Natural killer cell treated with Interleukin-12 subunit alpha and Interleukin-12 subunit beta and Interleukin-15 and Interleukin-18, amount 100 ng/mL, for 72 hours (primary cell): ENCODE data around the gene ERN2. TPM values are rescaled to one million over a fixed set of nuclear protein-coding genes. Genes with fewer than 3 reads are reported as not detected.
"Not testable (repeated sequence)": the region's sequence is repeated elsewhere in the genome, so short reads cannot be mapped to it uniquely, and the experiment has no call there.

Source experiments
- ATAC-seq, 2 donors: fragments of 150-1000 bp; cut with Tn5 transposase in 1 of 2; sonication (Bioruptor Pico), chemical (Tn5 transposase) in 1 of 2; 2 replicates each; pipeline ENCODE4 v1.10.0; 2021
- DNase-seq: peaks from one replicate; pipeline ENCODE4 v3.0.0; 2022; ENCODE audit warnings: low spot score
- H3K27ac Mint-ChIP-seq, 2 donors: 1 replicate in 1 of 2; 2 replicates in 1 of 2; pipeline ENCODE4 v1.8.0; 2022; ENCODE audit warnings: mixed read lengths in 2 of 2, mild to moderate bottlenecking in 1 of 2, moderate library complexity in 1 of 2
- H3K27me3 Mint-ChIP-seq, 2 donors: 1 replicate in 1 of 2; 2 replicates in 1 of 2; pipeline ENCODE4 v1.8.0; 2022; ENCODE audit warnings: mixed read lengths in 2 of 2
- H3K36me3 Mint-ChIP-seq: one replicate; pipeline ENCODE4 v1.8.0; 2022; ENCODE audit warnings: mixed read lengths
- H3K4me1 Mint-ChIP-seq, 2 donors: 1 replicate in 1 of 2; 2 replicates in 1 of 2; pipeline ENCODE4 v1.8.0; 2022; ENCODE audit warnings: low read depth in 2 of 2, mixed read lengths in 2 of 2, mild to moderate bottlenecking in 1 of 2
- H3K4me3 Mint-ChIP-seq: one replicate; pipeline ENCODE4 v1.8.0; 2022; ENCODE audit warnings: mixed read lengths
- H3K9me3 Mint-ChIP-seq: 2 replicates; pipeline ENCODE4 v1.8.0; 2022; ENCODE audit warnings: mixed read lengths
- total RNA-seq, 2 donors: library from RNA; stranded (reverse); gene quantifications; one replicate each; pipeline ENCODE4 v1.2.3, GENCODE V29; 2022

The ERN2 gene
- total RNA-seq, 2 donors from 2014 or later: not detected

DNA sequence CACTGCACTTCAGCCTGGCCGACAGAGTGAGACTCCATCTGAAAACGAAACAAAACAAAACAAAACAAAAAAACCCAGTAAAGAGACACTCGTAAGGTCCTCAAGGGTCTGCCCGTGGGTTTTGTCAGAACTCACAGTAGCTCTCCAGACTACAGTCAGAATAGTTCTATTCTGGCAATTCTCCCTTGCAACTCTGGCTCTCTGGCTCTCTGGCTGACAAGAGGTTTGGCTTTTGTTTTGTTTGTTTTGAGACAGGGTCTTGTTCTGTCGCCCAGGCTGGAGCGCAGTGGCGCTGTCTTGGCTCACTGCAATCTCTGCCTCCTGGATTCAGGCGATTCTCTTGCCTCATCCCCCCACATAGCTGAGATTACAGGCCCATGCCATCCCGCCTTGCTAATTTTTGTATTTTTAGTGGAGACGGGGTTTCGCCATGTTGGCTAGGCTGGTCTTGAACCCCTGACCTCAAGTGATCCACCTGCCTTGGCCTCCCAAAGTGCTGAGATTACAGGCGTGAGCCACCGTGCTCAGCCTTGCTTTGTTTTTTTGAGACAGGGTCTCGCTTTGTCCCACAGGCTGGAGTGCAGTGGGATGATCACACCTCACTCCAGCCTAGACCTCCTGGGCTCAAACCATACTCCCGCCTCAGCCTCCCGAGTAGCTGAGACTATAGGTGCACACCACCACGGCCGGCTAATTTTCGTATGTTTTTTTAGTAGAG lies 21.3 kb upstream of the ERN2 start:
- Mint-ChIP-seq H3K4me3 (no peak overlapping the region), H3K4me1 (peaks cover 0 to 4% of the 10 kb centered on the region in 2 donors), H3K36me3 (no peaks in the 10 kb centered on the region), H3K27ac (no peak overlapping the region), H3K9me3 (no peaks in the 10 kb centered on the region), H3K27me3 (peaks cover 6 to 7% of the 10 kb centered on the region in 2 donors)
- DNase-seq: no peak
- ATAC-seq: no peak

GRCh38 chr16:23729503-23730424 lies 16.7 kb upstream of the ERN2 start:
- H3K4me3 Mint-ChIP-seq: no peak overlapping the region
- no peaks in the 10 kb centered on the region for H3K36me3 Mint-ChIP-seq
- H3K27me3 Mint-ChIP-seq: peaks cover 0 to 7% of the 10 kb centered on the region in 2 donors
- peaks cover 5% of the 10 kb centered on the region in 2 donors for H3K4me1 Mint-ChIP-seq
- DNase-seq: no peak
- no peaks in the 10 kb centered on the region for H3K9me3 Mint-ChIP-seq
- H3K27ac Mint-ChIP-seq: no peak overlapping the region
- no peak for ATAC-seq

GRCh38 chr16:23728112-23728477 lies 15.1 kb upstream of the ERN2 start:
- no peak for ATAC-seq
- H3K27me3 Mint-ChIP-seq: peaks cover 0 to 13% of the 10 kb centered on the region in 2 donors
- DNase-seq: no peak
- H3K4me1 Mint-ChIP-seq: peaks cover 5% of the 10 kb centered on the region in 2 donors
- no peak overlapping the region for H3K27ac Mint-ChIP-seq
- peaks cover 3% of the 10 kb centered on the region for H3K36me3 Mint-ChIP-seq
- H3K4me3 Mint-ChIP-seq: no peak overlapping the region
- H3K9me3 Mint-ChIP-seq: peaks cover 1% of the 10 kb centered on the region

GRCh38 chr16:23726710-23727109 lies 13.7 kb upstream of the ERN2 start:
- H3K4me3 Mint-ChIP-seq: no peak overlapping the region
- no peak for ATAC-seq

DNA sequence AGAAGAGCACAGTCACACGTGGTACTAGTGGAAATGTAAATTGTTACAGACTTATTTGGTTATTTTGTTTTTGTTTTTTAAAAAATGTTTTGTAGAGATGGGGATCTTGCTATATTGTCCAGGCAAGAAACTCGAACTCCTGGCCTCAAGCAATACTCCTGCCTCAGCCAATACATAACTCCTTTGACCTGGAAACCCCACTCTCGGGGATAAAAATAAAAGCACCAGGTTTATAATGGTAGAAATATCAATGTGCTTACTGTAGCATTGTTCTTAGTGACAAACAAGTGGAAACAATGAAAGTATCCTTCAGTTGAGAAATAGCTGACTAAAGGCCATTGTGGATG lies 11.7 kb upstream of the ERN2 start:
- Mint-ChIP-seq H3K27me3 (peaks cover 0 to 16% of the 10 kb centered on the region in 2 donors), H3K9me3 (peaks cover 5% of the 10 kb centered on the region), H3K4me1 (peaks cover 5% of the 10 kb centered on the region in 2 donors), H3K36me3 (peaks cover 9% of the 10 kb centered on the region), H3K27ac (no peak overlapping the region), H3K4me3 (no peak overlapping the region)
- ATAC-seq (no peak), DNase-seq (no peak)

More at GRCh38 chr16:23726710-23727109, 13.7 kb upstream of the ERN2 start:
- Mint-ChIP-seq H3K36me3 (peaks cover 9% of the 10 kb centered on the region), H3K27ac (no peak overlapping the region), H3K27me3 (peaks cover 0 to 17% of the 10 kb centered on the region in 2 donors), H3K9me3 (peaks cover 5% of the 10 kb centered on the region), H3K4me1 (peaks cover 5% of the 10 kb centered on the region in 2 donors)
- DNase-seq: no peak

DNA sequence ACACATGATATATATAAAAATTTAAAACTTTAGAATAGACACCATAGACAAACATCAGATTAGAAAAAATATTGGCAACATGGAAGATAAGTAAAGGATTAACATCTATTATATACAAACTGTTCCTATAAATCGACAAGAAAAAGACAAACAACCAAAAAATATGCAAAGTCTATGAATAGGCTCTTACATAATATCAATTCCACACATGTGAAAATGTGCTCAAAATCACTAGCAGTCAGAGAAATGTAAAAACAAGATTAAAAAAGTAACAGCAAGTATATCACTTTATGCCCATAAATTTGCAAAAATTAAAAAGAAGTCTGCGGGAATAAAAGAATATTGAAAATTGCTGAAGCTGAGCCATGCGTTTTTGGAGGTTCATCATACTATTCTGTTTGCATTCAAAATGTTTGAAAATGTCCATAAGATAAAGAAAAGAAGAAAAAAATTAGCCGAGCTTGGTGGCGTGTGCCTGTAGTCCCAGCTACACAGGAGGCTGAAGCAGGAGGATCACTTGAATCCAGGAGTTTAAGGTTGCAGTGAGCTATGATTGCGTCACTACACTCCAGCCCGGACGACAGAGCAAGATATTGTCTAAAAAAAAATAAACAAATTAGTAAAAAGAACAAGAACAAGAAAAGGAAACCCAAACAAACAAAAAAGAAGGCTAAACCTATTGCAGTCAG lies 11.2 kb upstream of the ERN2 start:
- no peak overlapping the region for H3K27ac Mint-ChIP-seq
- no peak overlapping the region for H3K4me3 Mint-ChIP-seq
- DNase-seq: no peak
- peaks cover 0 to 15% of the 10 kb centered on the region in 2 donors for H3K27me3 Mint-ChIP-seq
- no peak for ATAC-seq
- H3K9me3 Mint-ChIP-seq: peaks cover 5% of the 10 kb centered on the region
- peaks cover 5% of the 10 kb centered on the region in 2 donors for H3K4me1 Mint-ChIP-seq
- H3K36me3 Mint-ChIP-seq: peaks cover 9% of the 10 kb centered on the region

DNA sequence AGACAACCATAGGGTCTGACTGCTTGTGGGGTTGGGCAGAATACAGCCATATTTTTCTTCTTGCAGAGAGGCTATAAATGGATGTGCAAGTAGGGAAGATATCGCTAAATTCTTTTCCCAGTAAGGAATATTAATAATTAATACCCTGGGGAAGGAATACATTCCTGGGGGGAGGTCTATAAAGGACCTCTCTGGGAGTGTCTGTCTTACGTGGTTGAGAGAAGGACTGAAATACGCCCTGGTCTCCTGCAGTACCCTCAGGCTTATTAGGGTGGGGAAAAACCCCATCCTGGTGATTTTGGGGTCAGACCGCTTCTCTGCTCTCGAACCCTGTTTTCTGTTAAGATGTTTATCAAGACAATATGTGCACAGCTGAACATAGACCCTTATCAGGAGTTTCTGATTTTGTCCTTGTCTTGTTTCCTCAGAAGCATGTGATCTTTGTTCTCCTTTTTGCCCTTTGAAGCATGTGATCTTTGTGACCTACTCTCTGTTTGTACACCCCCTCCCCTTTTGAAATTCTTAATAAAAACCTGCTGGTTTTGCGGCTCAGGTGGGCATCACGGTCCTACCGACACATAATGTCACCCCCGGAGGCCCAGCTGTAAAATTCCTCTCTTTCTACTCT lies 9.7 kb upstream of the ERN2 start:
- ATAC-seq, H3K4me3 Mint-ChIP-seq, H3K27ac Mint-ChIP-seq: not testable (repeated sequence)

GRCh38 chr16:23716484-23716883 lies 3.5 kb upstream of the ERN2 start:
- ATAC-seq: no peak
- Mint-ChIP-seq H3K36me3 (no peaks in the 10 kb centered on the region), H3K4me1 (no peaks in the 10 kb centered on the region), H3K4me3 (no peak overlapping the region), H3K27ac (no peak overlapping the region), H3K9me3 (no peaks in the 10 kb centered on the region), H3K27me3 (peaks cover 29 to 36% of the 10 kb centered on the region in 2 donors)
- no peak for DNase-seq

More for the DNA sequence above, 9.7 kb upstream of the ERN2 start:
- peaks cover 5 to 15% of the 10 kb centered on the region in 2 donors for H3K27me3 Mint-ChIP-seq
- DNase-seq, H3K4me1 Mint-ChIP-seq, H3K36me3 Mint-ChIP-seq, H3K9me3 Mint-ChIP-seq: not testable (repeated sequence)

DNA sequence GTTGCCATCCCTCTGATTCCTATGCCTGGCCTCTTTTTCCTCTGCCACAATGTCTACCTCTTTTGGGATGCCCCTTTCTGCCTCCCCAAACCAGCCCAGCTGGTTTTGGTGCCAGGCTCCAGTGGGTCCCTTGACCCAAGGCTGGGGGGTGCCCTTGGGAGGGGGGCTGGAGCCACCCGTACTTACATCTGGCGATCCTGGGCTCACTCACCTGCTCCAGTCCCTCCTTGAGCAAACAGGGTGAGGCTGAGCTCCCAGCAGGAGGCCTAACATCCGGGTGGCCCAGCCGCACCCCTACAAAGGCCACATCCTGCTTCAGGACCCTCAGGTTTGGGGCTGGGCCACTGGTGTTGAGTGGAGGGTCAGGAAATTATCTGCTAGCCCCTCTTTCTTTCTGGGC lies 1.2 kb downstream of the ERN2 start:
- Mint-ChIP-seq H3K36me3 (no peaks in the 10 kb centered on the region), H3K9me3 (no peaks in the 10 kb centered on the region), H3K4me3 (no peak overlapping the region), H3K4me1 (no peaks in the 10 kb centered on the region), H3K27ac (no peak overlapping the region), H3K27me3 (peaks cover 22 to 28% of the 10 kb centered on the region in 2 donors)
- DNase-seq: no peak
- ATAC-seq: no peak

- Mint-ChIP-seq H3K27me3 (peaks cover 12 to 28% of the 10 kb centered on the region in 2 donors), H3K9me3 (no peaks in the 10 kb centered on the region), H3K4me3 (no peak overlapping the region), H3K36me3 (no peaks in the 10 kb centered on the region), H3K4me1 (no peaks in the 10 kb centered on the region), H3K27ac (no peak overlapping the region)
- no peak for ATAC-seq
- DNase-seq: no peak
Observed at GRCh38 chr16:23710504-23710903, 2.5 kb downstream of the ERN2 start.

GRCh38 chr16:23710008-23710407 lies 3.0 kb downstream of the ERN2 start:
- H3K27me3 Mint-ChIP-seq: peaks cover 10 to 28% of the 10 kb centered on the region in 2 donors
- ATAC-seq: no peak

GRCh38 chr16:23709536-23709935 lies 3.5 kb downstream of the ERN2 start:
- ATAC-seq (no peak), DNase-seq (no peak)
- no peaks in the 10 kb centered on the region for H3K36me3 Mint-ChIP-seq
- no peak overlapping the region for H3K4me3 Mint-ChIP-seq
- H3K9me3 Mint-ChIP-seq: no peaks in the 10 kb centered on the region
- H3K4me1 Mint-ChIP-seq: no peaks in the 10 kb centered on the region
- peaks cover 5 to 24% of the 10 kb centered on the region in 2 donors for H3K27me3 Mint-ChIP-seq
- no peak overlapping the region for H3K27ac Mint-ChIP-seq

More at GRCh38 chr16:23710008-23710407, 3.0 kb downstream of the ERN2 start:
- Mint-ChIP-seq H3K9me3 (no peaks in the 10 kb centered on the region), H3K36me3 (no peaks in the 10 kb centered on the region), H3K4me3 (no peak overlapping the region), H3K27ac (no peak overlapping the region), H3K4me1 (no peaks in the 10 kb centered on the region)
- no peak for DNase-seq

DNA sequence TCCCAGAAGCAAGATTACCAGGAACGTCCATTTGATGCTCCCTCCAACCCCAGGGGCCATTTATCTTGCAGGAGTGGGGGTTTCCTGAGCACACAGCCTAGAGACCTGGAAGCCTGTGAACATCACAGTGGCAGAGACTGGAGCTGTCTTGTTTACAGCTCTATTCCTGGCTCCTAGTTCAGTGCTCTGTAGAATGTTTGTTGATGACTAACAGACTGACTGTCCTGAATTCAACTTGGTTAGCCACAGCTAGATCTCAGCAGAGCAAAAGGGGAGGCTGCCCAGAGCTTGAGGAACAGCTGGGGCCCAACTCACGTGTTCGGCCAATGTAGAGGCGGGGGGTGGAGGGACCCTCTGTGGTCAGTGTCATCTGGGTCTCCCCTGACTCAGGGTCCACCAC lies 6.6 kb downstream of the ERN2 start:
- H3K27ac Mint-ChIP-seq: no peak overlapping the region
- no peak overlapping the region for H3K4me3 Mint-ChIP-seq
- peaks cover 4% of the 10 kb centered on the region for H3K9me3 Mint-ChIP-seq
- H3K27me3 Mint-ChIP-seq: peaks cover 8 to 19% of the 10 kb centered on the region in 2 donors
- H3K36me3 Mint-ChIP-seq: peaks cover 10% of the 10 kb centered on the region
- ATAC-seq (no peak), DNase-seq (no peak)
- H3K4me1 Mint-ChIP-seq: no peaks in the 10 kb centered on the region
